ENCODE results near the gene USP5.

- no peak for TF ChIP-seq JUNB (IDR thresholded peaks at IDR 0.05)
- no peak for TF ChIP-seq CTCF (IDR thresholded peaks at IDR 0.05)
- TF ChIP-seq POLR2A (IDR thresholded peaks at IDR 0.05; ENCODE audit: low read length): no peak
- TF ChIP-seq CHD2 (IDR thresholded peaks at IDR 0.05; ENCODE audit: low read length, partially characterized antibody): no peak
- TF ChIP-seq SMC3 (IDR thresholded peaks at IDR 0.05): no peak
- no peak for TF ChIP-seq MAX (IDR thresholded peaks at IDR 0.05)
- no peak for TF ChIP-seq EHMT2 (IDR thresholded peaks at IDR 0.05; ENCODE audit: low read depth)
- no peak for TF ChIP-seq REST (IDR thresholded peaks at IDR 0.05)
These were observed 28.5 kb upstream of the USP5 start for GRCh38 chr12:6823182-6824084.

All from A549 (cell line).